GM10847 (cell line): ENCODE measurements around the gene RAB22A.

ENCODE experiments used
- POLR2A ChIP-seq: IDR thresholded peaks from 2 replicates; pipeline ENCODE4 v1.6.1; 2011; ENCODE audit not compliant: insufficient read length; ENCODE audit errors: extremely low read depth

RAB22A gene

DNA sequence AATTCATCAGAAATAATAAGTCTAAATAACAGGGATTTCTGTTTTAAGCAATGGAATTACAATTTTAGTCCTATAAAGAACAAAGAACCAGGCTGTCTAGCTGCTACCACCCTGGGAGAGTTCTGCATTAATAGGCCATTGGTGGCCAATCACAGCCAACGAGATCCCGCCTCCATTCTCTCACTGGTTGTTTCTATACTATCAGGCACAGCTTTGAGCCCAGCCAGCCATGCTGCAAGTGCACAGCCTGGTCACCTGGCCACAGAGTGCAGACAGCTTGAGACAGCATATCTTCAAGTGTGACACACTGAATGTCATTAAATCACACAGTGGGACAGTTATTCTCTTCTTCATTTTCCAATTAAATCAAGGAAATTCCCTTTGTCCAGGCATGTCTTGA, 16.1 kb upstream of the RAB22A start:
- no peak for TF ChIP-seq POLR2A

DNA sequence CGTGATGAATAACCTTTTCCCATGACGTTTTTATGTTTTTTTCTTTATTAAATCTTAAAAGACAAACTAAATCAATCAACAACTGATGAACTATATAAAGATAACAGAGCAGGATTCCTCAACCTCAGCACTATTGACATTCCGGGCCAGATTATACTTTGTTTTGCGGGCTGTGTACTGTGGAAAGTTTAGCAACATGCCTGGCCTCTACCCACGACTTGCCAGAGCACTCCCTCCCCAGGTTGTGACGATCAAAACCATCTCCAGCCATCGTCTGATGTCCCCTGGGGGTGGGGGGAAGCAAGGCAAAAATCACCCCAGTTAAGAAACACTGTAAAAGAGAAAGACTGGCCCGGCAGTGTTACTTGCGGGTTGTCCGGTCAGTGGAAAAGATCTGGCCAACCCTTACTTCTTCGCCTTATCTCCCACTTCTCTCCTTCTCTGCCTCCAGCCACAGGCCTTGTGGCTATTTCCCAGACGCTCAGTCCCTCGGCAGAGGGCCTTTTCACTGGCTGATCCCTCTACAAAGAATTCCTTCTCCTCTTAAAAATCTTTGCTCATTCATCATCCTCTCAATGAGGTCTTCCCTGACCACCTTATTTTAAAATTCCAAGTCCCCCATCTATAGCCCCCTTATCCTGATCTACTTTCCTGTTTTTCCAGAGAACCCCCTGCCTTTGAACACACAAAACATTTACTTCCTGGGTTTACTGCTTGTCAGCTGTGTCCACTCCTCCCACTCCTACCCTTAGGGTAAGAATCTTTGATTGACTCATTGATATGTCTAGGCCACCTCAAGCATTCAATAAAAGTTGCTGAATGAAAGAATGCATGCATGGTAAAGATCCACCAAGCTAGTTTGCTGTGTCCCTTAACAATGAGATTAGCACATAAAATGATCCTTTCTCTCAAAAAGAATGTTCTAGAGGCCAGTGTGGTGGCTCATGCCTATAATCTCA, 14.7 kb upstream of the RAB22A start:
- no peak for TF ChIP-seq POLR2A

DNA sequence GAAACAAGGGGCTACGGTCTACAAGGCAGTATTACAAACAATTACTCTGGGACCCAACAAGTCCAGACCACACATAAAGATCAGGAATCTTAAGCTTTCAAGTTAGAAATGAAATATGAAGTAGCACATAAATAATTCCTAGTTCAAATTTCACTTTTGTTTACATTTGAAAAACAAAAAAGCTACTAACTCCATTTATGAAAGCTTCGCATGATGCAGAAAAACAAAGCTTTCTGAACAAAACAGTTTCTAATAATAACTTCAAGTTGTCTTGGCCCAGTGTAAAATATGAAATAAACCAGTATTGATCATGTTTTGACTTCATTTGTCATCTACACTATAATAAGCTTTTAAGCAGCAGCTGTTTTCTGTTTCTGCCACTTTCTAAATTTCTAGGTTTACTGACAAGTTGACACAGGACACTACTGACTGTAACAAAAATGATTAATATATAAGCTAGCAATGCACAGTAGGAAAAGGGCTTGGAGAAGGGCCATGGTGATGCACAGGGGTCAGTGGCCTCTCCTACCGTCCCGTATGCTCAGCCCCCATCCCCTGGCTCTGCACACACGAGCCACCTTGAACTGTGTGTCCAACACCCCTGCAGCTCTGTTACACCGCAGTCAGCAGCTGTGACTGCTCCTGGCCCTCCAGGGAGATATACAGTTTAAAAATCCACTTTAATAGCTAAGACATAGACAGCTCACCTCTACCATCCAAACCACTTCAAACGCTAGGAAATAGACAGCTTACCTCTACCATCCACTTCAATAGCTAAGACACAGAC, 13.3 kb upstream of the RAB22A start:
- TF ChIP-seq POLR2A: no peak

DNA sequence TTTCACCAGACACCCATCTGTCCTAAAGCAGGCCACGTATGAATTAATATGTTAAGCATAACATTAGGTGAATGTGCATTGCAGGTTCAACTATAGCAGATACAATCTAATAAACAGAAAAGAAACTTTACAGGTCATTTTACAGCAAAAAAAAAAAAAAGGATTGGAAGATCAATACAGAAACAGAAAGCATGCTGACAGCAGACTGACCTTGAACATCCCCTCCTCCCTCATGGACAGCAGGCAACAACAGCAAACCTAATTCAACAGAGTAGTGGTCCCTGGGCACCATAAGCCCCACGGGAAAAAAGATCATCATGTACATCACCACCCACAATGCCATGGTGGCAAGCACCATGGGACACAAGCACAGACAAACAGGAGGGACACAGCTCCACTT, 12.1 kb upstream of the RAB22A start:
- TF ChIP-seq POLR2A: no peak

DNA sequence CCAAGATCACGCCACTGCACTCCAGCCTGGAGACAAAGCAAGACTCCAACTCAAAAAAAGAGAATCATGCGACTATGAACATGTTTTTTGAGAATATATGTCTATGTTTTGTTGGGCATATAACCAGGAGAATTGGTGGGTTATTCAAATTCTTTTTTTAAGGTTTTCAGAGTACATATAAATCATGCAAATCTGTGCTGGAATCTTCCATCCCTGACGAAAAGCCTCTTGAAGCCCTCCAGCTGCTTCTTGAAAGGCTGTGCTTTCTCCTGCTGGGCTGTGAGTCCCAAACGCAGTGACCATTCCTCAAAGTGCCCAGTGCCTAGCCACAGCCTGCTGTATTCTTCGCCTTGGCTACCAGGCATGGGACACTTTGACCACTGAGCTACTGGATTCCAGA, 9.2 kb upstream of the RAB22A start:
- no peak for TF ChIP-seq POLR2A

DNA sequence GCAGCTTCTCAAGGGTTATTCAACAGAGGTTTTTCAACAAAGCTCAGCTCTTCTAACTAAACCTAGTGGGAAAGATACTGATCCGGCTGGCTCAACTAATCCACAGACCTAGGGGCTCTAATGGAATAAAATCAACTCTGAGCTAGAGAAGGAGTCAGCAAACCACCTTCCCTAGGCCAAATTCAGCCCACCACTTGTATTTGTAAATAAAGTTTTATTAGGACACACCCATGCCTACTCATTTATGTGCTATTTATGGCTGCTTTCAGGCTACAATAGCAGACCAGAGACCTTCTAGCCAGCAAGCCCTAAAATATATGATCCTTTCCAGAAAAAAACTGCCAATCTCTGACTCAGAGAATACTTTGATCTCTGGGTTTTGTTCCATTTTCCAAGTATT, 6.0 kb upstream of the RAB22A start:
- no peak for TF ChIP-seq POLR2A

DNA sequence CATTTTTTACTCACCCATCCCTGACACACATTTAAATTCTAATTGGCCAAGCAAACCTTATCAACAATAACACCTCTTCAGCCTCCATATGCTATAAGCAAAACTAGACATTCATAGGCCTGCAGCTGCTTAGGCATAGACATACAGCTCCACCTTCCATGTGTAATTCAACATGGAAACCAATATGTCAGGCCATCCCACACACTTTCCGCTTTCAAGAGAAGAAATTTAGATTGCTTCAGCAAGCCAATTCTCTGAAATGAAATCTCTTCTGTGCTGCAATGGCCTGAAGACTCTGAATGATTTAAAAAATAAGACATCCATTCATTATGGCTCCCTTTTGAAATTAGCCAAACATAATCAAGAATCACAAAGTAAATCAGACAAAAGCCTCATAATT, 4.5 kb upstream of the RAB22A start:
- TF ChIP-seq POLR2A: no peak

DNA sequence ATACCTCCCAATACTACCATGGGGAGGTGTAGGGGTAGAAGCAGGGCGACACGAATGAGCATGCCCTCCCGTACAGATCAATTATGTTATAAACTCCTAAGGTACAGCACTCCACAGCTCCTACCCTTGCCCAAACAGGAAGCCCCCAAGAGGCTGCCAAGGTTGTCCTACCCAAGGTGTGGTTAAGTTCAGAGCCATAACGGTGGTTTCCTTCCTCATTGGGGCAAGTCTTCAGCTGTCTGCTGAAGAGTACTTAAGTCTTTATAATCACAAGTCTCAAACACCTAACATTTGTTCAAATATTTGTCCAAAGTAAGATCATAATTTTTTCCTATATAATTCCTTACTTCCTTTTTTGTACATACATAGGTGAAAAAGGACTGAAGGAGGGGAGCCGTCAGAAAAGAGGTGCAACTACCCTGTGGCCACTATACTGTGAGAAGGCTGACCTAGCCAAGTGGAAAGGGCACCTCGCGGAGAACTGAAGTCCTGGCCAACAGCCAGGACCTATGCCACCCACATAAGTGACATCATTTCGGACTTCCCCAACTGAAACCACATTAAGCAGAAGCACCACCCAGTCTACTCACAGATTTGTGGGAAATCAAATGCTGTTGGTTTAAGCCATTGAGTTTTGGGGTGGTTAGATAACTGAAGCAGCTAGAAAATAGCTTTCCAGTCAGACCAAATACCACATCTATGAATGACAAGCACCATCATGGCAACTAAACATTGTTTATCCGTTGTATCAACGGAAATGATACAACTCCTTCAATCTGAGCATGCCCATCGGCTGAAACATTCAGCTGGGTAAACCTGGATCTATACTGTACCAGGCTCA, 2.9 kb upstream of the RAB22A start:
- TF ChIP-seq POLR2A: no peak

DNA sequence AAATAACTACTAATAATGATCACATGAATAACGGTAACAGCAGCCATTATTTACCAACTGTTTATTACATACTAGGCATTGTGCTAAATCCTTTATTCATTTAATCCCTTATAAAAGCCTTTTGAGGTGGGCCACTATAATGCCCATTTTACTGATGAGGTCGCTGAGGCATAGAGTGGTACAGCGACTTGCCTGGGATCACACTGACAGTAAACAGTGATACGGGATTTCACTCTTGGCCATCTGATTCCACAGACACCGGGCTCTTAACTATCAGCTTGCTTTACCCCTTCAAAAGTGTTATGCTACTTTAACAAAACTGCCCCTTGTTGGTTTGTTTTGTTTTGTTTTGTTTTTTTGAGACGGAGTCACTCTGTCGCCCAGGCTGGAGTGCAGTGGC, 2.2 kb upstream of the RAB22A start:
- TF ChIP-seq POLR2A: no peak

DNA sequence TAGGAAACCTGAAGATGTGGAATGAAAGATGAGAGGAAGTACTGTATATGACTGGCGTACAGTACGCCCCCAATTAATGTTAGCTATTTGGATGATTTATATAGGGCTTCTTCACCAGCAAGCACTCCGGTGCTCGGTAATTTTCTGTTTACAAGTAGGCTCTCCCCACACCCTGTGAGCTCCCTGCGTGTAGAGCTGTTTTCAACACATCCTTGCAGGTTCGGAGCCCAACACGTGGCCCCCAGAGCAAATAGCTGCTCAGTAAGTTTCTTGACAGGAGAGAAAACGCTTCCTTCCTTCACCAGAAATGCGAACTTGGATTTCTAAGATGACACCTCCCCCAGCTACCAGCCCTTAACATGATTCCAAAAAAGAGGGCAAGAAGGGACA, 1.2 kb upstream of the RAB22A start:
- TF ChIP-seq POLR2A: no peak

DNA sequence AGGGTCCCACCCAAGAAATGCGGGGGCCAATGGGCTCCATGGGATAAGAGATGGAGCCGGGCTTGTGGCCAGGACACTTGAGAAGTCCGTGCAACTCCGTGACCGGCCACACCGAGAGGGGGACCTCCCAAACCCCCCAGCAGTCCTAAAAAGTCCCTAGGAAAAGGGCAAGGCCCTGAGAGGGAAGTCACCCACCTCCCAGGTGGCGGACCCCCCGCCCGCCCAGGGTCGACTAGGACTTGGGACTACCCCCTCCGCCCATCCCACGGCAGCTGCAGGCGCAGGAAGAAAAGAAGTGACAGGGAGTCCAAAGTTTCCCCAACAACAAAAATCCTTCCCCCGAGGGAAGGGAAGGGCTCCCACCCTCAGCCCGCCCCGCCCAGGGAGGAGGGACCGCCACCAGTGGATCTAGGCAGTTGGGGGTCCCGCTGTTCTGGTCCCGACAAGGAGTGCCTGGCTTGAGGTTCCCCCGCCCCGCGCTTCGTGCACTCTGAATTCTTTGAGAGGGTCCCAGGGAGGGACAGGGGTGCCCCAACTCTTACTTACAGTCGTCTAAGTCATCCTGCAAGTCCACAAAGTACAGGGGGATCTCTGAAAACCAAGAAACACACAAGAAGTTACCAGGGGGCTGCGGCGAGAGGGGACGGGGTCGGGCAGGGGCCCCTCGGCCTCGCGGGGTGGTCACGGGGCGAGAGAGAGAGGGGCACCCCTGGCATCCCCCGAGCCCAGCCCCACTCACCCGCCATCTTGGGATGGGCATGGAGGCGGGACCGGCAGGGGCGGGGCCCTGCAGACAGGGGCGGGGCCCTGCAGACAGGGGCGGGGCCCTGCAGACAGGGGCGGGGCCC, 611 bp upstream of the RAB22A start:
- TF ChIP-seq POLR2A: no peak

DNA sequence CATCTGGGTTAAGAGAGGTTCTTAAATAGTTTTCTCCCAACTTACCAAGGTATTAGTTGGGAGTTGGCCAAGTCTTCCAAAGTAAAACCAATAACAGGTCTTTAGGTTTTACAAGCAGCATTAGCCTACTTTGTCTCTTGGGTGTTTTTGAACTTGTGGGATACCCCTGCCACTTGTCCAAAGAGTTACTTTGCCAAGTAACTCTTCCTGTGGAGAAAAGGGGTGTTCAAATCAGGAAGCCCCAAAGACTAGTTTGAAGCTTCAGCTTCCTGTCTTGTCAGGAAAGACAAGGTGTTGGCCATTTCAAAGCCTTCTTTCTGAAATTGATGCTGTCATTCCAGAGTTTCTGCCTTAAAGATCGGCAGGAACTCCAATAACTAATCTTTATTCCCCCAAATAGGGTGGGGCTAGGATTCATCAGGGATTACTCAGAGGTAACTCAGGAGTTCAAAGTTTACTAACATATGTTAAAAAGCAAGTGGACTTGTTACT, 822 bp downstream of the RAB22A start:
- no peak for TF ChIP-seq POLR2A

DNA sequence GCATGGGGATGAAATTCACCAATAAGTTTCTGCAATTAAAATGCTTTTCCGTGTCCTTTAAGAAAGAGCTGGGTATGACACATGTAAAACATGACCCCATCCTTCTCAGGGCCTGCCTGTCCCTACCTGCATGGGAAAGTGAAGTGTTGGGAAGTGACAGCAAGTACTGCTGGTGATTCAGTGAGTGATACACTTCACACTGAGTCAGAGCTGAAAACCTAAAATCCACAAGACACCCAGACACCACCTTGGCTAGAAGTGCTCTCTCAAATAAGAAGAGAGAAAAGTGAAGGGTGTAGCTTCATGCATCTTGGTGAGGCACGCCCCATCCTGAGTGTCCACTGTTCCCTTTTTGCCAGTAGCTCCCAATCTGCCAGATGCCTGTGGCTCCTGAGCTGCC, 3.3 kb downstream of the RAB22A start:
- TF ChIP-seq POLR2A: no peak

DNA sequence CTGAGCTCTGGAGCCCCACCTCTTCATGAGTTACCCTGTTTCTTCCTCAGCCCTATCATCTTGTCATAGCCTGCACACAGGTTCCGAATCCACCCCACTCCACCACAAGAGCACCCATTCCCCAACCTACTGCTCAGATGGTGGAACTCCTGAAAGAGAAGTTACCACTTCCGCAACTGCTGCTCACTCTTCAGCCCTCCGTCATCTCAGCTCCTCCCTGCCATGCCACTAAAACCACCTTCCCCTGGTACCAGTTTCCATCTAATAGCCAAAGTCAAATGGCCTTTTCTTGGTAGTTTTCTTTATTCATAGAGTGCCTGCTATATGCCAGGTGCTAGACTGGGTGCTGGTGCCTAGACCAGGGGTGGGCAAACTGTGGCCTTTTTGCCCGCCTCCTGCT, 3.9 kb downstream of the RAB22A start:
- TF ChIP-seq POLR2A: no peak
